Activated CD8-positive, alpha-beta memory T cell treated with anti-CD3 and anti-CD28 coated beads, Interleukin-2, amount 50 U/mL, for 24 hours (primary cell): ENCODE results near the gene BAG3.
"Not testable (repeated sequence)": the region's sequence is repeated elsewhere in the genome, so short reads cannot be mapped to it uniquely, and the experiment has no call there.

Experiments
- DNase-seq: peaks from one replicate; pipeline ENCODE4 v3.0.0-alpha.2; 2020; ENCODE audit errors: extremely low read depth

BAG3 gene

GRCh38 chr10:119640875-119641526 lies 10.2 kb upstream of the BAG3 start:
- no peak for DNase-seq

GRCh38 chr10:119642556-119643111 lies 8.5 kb upstream of the BAG3 start:
- no peak for DNase-seq

- no peak for DNase-seq
These were observed 7.6 kb upstream of the BAG3 start for GRCh38 chr10:119643306-119644204.

- DNase-seq = no peak
These were observed 6.9 kb upstream of the BAG3 start for GRCh38 chr10:119644205-119644814.

- no peak for DNase-seq
These were observed 6.2 kb upstream of the BAG3 start for GRCh38 chr10:119644994-119645393.

GRCh38 chr10:119650062-119650461 lies 1.1 kb upstream of the BAG3 start:
- DNase-seq = no peak

GRCh38 chr10:119651514-119652360 lies 557 bp downstream of the BAG3 start:
- DNase-seq = no peak

GRCh38 chr10:119652361-119652730 lies 1.2 kb downstream of the BAG3 start:
- no peak for DNase-seq

GRCh38 chr10:119653209-119653608 lies 2.0 kb downstream of the BAG3 start:
- no peak for DNase-seq

- no peak for DNase-seq
These were observed 2.7 kb downstream of the BAG3 start for GRCh38 chr10:119653916-119654315.

- DNase-seq = no peak
These were observed 3.4 kb downstream of the BAG3 start for GRCh38 chr10:119654540-119654939.

- DNase-seq = peak; percentile 18
These were observed 4.4 kb downstream of the BAG3 start for GRCh38 chr10:119655566-119656001.

- no peak for DNase-seq
These were observed 5.6 kb downstream of the BAG3 start for GRCh38 chr10:119656760-119657159.

GRCh38 chr10:119657725-119658124 lies 6.5 kb downstream of the BAG3 start:
- no peak for DNase-seq

- DNase-seq = no peak
These were observed 7.1 kb downstream of the BAG3 start for GRCh38 chr10:119658274-119658673.

GRCh38 chr10:119659951-119660350 lies 8.8 kb downstream of the BAG3 start:
- DNase-seq = no peak

- DNase-seq = not testable (repeated sequence)
These were observed 11.0 kb downstream of the BAG3 start for GRCh38 chr10:119662076-119662605.

- no peak for DNase-seq
These were observed 12.9 kb downstream of the BAG3 start for GRCh38 chr10:119663866-119664698.

- DNase-seq = no peak
These were observed 14.9 kb downstream of the BAG3 start for GRCh38 chr10:119665901-119666708.

- DNase-seq = no peak
These were observed 15.5 kb downstream of the BAG3 start for GRCh38 chr10:119666709-119667004.
